HT1080 (cell line): ENCODE data around the gene HDAC9. TPM values are rescaled to one million over a fixed set of nuclear protein-coding genes. Genes with fewer than 3 reads are reported as not detected.
"Not testable (repeated sequence)": the region's sequence is repeated elsewhere in the genome, so short reads cannot be mapped to it uniquely, and the experiment has no call there.

Source experiments
- DNase-seq: peaks from one replicate; pipeline ENCODE4 v3.0.0-alpha.2; 2015; ENCODE audit warnings: low read depth
- total RNA-seq: library from RNA; depleted of rRNA; stranded (reverse); fragments of >200 nt; shearing (Covaris generic); gene quantifications from 2 replicates; pipeline ENCODE4 v1.2.3, GENCODE V29; 2014

HDAC9 gene
- total RNA-seq, 1 experiment from 2014 or later = 9.6 TPM

DNA sequence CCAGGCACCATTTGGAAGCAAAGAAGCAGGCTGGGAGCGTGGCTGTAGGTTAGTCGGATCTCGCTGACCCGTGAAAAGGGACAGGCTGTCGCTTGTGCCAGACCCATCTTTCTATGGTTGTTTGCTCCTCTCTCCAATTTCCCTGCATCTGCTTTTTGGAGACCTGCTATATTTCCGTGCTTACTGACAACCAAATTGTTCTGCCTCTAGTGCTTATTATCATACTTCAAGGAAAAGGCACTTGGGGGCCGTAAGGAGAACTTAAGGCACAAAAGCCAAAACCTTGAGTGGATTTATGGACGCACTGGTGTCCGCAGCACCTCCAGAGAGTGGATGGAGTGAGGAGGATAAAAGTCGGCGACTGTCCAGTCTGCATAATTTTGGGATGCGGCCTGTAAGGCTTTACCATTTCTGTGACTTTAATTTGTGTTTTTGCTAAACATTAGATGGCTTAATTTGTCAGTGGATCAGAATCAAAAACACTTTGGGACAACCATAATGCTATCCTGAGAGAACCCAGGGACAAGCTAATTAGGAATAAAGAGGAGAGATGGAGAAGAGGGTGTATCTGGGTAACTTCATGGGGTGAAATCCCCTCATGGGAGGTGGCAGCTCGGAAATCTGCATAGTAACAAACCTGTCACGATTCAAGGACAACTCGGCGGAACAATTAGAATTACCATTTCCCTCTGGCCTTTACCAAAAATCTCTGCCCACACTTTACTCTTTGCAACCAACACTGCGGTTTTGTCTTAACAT, 206.7 kb downstream of the HDAC9 start:
- DNase-seq = no peak

DNA sequence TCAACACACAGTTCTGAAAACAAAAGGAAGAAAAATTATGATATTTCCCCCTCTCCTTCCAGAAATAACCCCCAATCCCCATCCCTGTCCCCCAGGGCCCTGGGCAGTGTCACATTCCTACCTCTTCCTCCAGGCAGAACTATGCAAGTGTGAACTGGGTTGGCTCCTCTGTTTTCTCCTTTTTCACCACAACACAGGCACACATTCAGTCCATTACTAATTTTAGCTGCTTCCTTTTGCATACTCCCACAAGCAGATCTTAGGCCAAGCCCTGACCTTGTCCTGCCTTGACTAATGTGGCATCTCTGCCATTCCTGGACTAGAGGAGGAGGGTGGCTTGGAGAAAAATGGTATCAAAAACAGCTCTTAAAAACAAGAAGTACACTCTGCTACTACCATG, 208.1 kb downstream of the HDAC9 start:
- no peak for DNase-seq

- no peak for DNase-seq
Observed at GRCh38 chr7:18706670-18707069, 211.1 kb downstream of the HDAC9 start.

DNA sequence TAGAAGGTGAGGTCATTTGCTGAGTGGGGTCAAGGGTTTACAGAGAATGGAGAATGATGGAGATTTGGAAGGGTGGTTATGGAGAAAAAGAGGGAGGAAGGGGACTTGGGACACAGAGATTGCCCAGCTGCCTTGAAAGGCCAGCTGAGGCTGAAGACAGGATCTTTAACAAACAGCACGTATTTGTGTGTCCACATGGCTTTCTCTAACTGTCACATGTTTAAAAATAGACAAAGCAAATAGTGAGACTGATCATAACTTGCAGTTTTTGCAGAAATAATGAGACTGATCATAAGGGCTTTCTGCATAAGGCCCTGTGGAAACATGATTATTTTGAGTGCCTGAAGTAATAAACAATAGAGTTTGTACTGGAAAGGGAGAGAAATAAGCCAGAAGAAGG, 212.7 kb downstream of the HDAC9 start:
- DNase-seq = no peak

- DNase-seq = no peak
Observed at GRCh38 chr7:18715988-18716387, 220.4 kb downstream of the HDAC9 start.

DNA sequence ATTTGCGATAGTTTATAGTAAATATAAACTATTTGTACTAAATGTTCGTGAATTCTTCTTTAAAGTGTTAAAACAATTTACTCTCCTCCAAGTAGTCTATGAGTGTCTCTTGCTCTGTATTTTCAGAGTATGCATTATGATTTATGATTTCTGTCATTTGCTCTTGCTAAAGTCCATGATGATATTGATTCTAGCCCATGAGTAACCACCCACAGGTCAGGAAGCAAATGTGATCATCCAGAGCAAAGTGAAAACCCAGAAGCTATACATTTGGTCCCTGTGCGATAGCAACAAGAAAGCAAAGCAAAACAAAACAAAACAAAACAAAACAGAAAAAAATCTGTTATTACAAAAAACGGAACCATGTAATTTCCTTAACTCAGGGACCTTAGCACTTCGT, 225.9 kb downstream of the HDAC9 start:
- no peak for DNase-seq

- DNase-seq = no peak
Observed at GRCh38 chr7:18724318-18724717, 228.8 kb downstream of the HDAC9 start.

DNA sequence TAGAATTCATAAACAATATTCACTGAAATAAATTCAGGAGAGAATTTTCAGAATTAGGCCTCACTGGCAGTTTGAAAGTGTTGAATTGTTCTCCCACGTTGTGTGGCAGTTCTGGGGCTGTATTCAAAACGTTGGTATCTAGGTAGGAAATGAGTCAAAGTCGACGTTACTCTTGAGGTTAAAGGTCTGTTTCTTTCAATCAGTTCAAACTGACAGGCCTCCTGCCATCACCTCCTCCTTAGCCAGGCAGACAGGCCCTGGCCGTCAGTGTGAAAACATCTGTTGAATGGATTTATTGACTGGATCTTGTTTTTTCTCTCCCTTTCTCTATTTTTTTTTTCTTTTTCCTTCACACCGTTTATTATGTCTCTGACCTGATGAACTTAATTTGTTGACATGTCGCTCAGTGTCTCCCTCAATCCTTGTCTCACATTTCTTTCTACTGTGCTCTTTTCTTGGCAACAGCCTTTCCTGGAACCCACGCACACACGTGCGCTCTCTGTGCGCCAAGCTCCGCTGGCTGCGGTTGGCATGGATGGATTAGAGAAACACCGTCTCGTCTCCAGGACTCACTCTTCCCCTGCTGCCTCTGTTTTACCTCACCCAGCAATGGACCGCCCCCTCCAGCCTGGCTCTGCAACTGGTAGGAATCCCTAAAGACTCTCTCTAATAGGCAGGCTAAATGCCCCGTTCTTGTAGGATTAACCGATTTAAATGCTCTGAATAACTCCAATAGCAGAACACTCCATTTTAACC, 231.7 kb downstream of the HDAC9 start:
- peak; percentile 77 for DNase-seq

DNA sequence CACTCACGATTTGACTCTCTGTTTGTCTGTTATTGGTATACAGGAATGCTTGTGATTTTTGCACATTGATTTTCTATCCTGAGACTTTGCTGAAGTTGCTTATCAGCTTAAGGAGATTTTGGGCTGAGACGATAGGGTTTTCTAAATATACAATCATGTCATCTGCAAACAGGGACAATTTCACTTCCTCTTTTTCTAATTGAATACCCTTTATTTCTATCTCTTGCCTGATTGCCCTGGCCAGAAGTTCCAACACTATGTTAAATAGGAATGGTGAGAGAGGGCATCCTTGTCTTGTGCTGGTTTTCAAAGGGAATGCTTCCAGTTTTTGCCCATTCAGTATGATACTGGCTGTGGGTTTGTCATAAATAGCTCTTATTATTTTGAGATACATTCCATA, 240.5 kb downstream of the HDAC9 start:
- DNase-seq = not testable (repeated sequence)

GRCh38 chr7:18740579-18740988, 245.0 kb downstream of the HDAC9 start:
- DNase-seq = no peak

GRCh38 chr7:18753972-18754610, 258.5 kb downstream of the HDAC9 start:
- DNase-seq = peak; percentile 30

DNA sequence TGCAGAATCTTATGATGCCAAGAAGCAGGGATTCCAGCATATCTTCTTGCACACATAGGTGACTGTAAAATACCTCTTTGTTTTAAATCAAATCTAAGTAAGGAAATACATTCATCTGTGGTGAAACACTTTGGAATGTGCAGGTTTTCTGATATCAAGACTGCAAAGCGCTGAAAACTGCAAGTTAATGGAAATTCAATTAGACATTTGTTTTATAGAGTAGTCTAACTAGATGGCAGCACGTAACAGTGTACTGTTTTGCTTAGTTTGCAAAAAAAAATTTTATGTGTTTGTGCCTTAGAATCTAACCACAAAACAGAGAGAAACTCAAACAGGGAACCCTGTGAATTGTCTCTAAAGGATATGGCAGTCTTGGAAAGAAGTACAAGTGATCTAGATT, 259.2 kb downstream of the HDAC9 start:
- DNase-seq = peak; percentile 32

- no peak for DNase-seq
Observed at GRCh38 chr7:18755793-18756192, 260.2 kb downstream of the HDAC9 start.

GRCh38 chr7:18756378-18757050, 261.0 kb downstream of the HDAC9 start:
- no peak for DNase-seq

- DNase-seq = no peak
Observed at GRCh38 chr7:18760046-18760445, 264.5 kb downstream of the HDAC9 start.

GRCh38 chr7:18760631-18761445, 265.3 kb downstream of the HDAC9 start:
- no peak for DNase-seq

DNA sequence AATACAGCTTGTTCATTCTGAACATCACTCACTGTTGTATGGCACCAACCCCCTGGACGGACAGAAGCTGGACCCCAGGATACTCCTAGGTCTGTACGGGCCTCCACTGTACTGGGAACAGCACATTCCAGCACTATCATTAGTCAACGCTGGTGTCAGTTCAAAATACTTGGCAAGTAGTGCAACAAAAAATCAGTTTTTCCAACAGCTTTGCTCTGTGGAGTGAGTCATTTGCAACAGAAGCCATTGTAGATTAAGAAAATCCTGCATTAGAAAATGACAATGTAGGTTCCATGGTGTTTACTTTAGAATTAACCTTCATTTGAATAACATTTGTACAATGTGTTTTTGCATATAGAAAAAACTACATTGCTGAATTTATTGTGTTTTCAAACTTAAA, 266.6 kb downstream of the HDAC9 start:
- peak; percentile 44 for DNase-seq

- DNase-seq = peak; percentile 73
Observed at GRCh38 chr7:18768256-18768655, 272.7 kb downstream of the HDAC9 start.

DNA sequence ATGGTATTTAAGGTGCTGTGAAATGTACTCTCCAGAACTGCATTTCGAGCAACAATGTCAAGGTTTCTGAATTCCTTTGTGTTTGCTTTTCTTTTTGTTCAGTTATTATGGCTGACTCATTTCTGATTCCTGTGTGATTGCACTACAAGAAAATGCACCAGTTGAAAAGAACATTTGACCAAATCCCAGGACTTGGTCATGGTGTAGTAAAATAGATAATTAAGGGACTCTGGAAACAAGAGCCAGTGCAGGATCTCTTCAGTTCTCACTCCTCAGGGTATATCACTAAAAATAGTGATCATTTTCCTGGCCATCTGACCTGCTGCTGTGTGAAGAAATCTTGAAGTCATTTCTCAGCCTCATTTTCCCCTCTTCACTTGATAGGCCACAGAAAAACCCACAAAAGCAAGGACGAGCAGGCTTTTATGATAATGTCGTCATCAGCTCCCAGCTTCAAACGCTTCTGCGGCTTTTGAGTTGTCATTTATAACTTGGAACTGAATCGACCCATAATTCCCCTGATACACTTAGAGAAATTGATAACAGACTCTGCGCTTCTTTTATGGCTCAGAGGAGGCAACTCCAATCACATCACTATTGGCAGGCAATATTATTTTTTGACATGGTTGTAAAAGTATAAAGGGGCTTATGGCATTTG, 274.7 kb downstream of the HDAC9 start:
- DNase-seq = peak; percentile 76

DNA sequence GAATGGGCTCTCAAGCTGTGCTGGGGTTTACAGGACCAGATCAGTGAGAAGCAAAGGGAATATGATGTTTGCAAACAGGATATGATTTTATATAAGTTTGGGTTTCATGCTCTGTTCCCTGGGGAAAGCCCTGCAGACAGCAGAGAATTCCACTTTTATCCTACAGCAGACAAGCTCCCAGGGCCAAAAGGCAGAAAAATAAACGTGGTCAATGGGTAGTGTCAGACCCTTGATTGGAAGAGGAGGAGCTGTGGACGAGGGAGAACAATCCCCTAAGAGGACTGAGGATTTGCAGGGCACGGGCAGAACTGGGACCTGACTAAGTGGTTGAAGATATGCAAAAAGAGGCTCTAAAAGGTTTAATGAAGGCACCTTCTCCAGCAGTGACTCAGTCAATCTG, 275.3 kb downstream of the HDAC9 start:
- no peak for DNase-seq
